Measurements from ENCODE around the gene FAM3B.

DNA sequence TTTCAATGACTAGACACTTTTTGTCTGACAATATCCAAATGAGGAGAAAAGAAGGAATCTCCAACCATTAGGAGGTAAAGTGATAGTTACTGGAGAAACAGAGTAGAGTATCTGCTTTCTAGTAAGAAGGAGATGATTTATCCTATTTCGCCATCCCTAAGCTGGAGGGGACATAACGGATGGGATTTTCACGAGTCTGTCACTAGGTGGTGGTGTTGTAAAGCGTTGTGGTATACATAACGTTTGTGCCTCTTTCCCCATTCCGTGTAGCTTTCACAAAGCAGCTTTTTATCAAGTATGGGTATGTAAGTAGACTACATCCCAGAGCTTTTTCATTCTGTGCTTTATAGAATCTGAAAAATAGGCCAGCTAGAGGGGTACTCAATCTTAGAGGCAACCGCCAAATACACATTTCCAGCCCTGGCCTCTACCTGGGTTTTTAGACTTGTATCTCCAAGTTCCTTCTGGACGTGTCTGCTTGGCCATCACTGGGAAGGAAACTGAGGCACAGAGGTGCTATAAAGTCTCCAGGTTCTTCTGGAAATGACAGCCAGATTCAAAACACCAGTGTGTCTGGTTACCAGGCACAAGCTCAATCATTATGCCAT is 33.3 kb upstream of the FAM3B start:
- TF ChIP-seq YY1 (IDR thresholded peaks at IDR 0.05; ENCODE audit: insufficient read depth, insufficient read length) (no peak), SUZ12 (IDR thresholded peaks at IDR 0.05; ENCODE audit: extremely low read depth, insufficient read depth, insufficient read length) (no peak)

All from NT2/D1 (cell line).